SK-N-SH (cell line): ENCODE data around the gene ANAPC5.

ENCODE experiments used
- CTCF ChIP-seq: fragments of 200-600 bp; sonication (generic); IDR thresholded peaks from 2 replicates; pipeline ENCODE4 v1.6.1; 2017; ENCODE audit warnings: antibody characterized with exemption, mild to moderate bottlenecking, moderate library complexity
- EP300 ChIP-seq, 2 experiments: IDR thresholded peaks; 2 replicates each; pipeline versions ENCODE4 v1.4.0 to v1.6.1; 2012; ENCODE audit warnings: borderline replicate concordance in 1 of 2, low read depth in 1 of 2, low read length in 1 of 2
- EZH2phosphoT487 ChIP-seq: fragments of 200-600 bp; sonication (generic); IDR thresholded peaks from 2 replicates; pipeline ENCODE4 v1.6.1; 2017; ENCODE audit warnings: low read depth, mixed run types, mild to moderate bottlenecking, antibody characterized with exemption, moderate library complexity, borderline replicate concordance
- GABPA ChIP-seq: IDR thresholded peaks from 2 replicates; pipeline ENCODE4 v1.4.0; 2012; ENCODE audit warnings: low read depth, mild to moderate bottlenecking
- JUND ChIP-seq: IDR thresholded peaks from 2 replicates; pipeline ENCODE4 v1.4.0; 2012
- MAX ChIP-seq: IDR thresholded peaks from 2 replicates; pipeline ENCODE4 v1.4.0; 2012; ENCODE audit warnings: low read depth
- MEF2A ChIP-seq: IDR thresholded peaks from 2 replicates; pipeline ENCODE4 v1.4.0; 2012; ENCODE audit warnings: low read depth, borderline replicate concordance
- POLR2AphosphoS5 ChIP-seq: IDR thresholded peaks from 2 replicates; pipeline ENCODE4 v1.6.1; 2012; ENCODE audit warnings: low read depth, low read length
- RAD21 ChIP-seq: IDR thresholded peaks from 2 replicates; pipeline ENCODE4 v1.6.1; 2012; ENCODE audit warnings: mild to moderate bottlenecking, low read length
- REST ChIP-seq: IDR thresholded peaks from 2 replicates; pipeline ENCODE4 v1.6.1; 2012; ENCODE audit warnings: mild to moderate bottlenecking, low read depth, low read length, moderate library complexity
- YY1 ChIP-seq: IDR thresholded peaks from 2 replicates; pipeline ENCODE4 v1.4.0; 2012; ENCODE audit warnings: low read depth, mild to moderate bottlenecking
- ZBTB33 ChIP-seq: IDR thresholded peaks from 2 replicates; pipeline ENCODE4 v1.4.0; 2012; ENCODE audit warnings: low read depth, borderline replicate concordance

- TF ChIP-seq CTCF, result no peak
- no peak for TF ChIP-seq EP300 (IDR thresholded peaks at IDR 0.05; ENCODE audit: borderline replicate concordance in 1 of 2, low read depth in 1 of 2, low read length in 1 of 2)
- no peak for TF ChIP-seq JUND
- TF ChIP-seq ZBTB33, result no peak
- TF ChIP-seq MEF2A, result no peak
- no peak for TF ChIP-seq MAX
- no peak for TF ChIP-seq GABPA
- no peak for TF ChIP-seq RAD21
- TF ChIP-seq POLR2AphosphoS5, result no peak
- TF ChIP-seq REST, result no peak
- TF ChIP-seq YY1, result no peak
- TF ChIP-seq EZH2phosphoT487, result no peak
Measured at GRCh38 chr12:121330692-121331091, 21.5 kb downstream of the ANAPC5 start.
